Measurements from ENCODE around the gene PFDN1.

DNA sequence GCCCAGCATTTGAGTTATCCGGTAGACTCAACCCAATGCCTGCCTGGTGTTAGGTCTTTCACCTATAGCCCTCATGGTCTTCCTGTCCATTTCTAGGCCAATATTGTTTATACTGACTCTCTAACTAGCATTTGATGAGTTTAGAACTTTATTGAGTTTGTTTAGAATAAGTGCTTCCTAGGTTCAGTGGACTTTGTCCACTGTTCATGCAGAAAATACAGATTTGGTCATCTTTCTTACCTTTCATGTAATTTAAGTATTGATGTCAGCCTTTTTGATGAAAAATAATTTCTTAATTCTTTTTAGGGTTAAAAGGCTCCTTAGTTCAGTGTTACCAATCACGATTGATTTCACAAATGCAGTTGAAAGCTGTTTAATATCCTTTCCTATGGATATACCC lies 105.9 kb downstream of the PFDN1 start:
- TF ChIP-seq, protein P1, sequence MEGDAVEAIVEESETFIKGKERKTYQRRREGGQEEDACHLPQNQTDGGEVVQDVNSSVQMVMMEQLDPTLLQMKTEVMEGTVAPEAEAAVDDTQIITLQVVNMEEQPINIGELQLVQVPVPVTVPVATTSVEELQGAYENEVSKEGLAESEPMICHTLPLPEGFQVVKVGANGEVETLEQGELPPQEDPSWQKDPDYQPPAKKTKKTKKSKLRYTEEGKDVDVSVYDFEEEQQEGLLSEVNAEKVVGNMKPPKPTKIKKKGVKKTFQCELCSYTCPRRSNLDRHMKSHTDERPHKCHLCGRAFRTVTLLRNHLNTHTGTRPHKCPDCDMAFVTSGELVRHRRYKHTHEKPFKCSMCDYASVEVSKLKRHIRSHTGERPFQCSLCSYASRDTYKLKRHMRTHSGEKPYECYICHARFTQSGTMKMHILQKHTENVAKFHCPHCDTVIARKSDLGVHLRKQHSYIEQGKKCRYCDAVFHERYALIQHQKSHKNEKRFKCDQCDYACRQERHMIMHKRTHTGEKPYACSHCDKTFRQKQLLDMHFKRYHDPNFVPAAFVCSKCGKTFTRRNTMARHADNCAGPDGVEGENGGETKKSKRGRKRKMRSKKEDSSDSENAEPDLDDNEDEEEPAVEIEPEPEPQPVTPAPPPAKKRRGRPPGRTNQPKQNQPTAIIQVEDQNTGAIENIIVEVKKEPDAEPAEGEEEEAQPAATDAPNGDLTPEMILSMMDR (conservative IDR thresholded peaks at IDR 0.05; ENCODE audit: low read depth, low read length), result no peak
- no peak for TF ChIP-seq EZH2 (IDR thresholded peaks at IDR 0.05; ENCODE audit: borderline replicate concordance, low read depth, low read length, poor library complexity, severe bottlenecking)

Data from A673 (cell line).